Stimulated activated CD8-positive, alpha-beta memory T cell treated with anti-CD3 and anti-CD28 coated beads, Interleukin-15, amount 100 ng/mL, for 24 hours (primary cell): ENCODE data around the gene FAHD1.
"Not testable (repeated sequence)": the region's sequence is repeated elsewhere in the genome, so short reads cannot be mapped to it uniquely, and the experiment has no call there.

Experiments
- DNase-seq: peaks from one replicate; pipeline ENCODE4 v3.0.0-alpha.2; 2020; ENCODE audit warnings: low read depth

FAHD1 gene

DNA sequence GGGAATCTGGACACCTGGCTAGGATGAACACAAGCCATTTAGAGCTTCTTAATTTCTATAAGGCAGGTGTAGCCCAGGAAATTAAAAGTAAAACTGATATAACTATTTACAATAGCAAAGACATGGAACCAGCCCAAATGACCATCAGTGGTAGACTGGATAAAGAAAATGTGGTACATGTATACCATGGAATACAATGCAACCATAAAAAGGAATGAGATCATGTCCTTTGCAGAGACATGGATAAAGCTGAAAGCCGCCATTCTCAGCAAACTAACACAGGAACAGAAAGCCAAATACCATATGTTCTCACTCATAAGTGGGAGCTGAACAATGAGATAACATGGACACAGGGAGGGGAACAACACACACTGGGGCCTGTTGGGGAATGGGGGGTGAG is 19.4 kb downstream of the FAHD1 start:
- DNase-seq = no peak

DNA sequence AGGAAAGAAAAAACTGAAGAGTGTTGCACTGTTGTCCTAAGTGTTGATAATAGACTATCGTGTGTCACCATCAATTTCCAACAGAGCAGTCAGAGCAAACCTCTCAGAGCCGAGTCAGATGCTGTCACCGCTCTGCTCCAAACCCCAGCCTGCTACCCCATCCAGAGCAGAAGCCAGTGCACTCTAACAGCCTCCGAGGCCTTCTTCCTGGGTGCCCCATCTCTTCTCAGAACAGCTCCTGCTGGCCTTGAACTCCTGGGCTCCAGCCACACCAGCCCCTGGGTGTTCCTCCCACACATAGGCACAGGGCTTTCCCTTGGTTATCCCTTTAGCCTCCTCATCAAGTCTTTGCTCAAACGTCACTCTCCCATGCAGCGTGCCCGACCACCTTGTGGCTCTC is 24.0 kb downstream of the FAHD1 start:
- DNase-seq = no peak

DNA sequence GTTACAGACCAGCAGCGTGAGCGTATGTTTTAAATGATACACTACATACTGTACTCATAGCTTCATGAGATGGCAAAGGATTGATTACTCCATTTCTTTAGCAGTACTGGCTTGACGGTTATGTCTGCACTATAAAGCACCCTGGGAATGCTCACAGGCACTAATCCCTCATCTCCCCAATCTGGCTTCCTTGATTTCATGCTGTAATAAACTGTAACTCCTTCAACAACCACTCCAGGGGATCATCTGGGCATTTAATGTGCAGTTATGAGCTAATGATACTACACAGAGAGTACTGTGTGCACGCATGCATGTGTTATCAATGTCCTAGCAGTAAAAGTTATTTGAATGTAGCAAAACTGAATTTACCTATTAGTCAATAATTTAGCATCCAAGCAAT is 24.8 kb downstream of the FAHD1 start:
- DNase-seq = no peak

DNA sequence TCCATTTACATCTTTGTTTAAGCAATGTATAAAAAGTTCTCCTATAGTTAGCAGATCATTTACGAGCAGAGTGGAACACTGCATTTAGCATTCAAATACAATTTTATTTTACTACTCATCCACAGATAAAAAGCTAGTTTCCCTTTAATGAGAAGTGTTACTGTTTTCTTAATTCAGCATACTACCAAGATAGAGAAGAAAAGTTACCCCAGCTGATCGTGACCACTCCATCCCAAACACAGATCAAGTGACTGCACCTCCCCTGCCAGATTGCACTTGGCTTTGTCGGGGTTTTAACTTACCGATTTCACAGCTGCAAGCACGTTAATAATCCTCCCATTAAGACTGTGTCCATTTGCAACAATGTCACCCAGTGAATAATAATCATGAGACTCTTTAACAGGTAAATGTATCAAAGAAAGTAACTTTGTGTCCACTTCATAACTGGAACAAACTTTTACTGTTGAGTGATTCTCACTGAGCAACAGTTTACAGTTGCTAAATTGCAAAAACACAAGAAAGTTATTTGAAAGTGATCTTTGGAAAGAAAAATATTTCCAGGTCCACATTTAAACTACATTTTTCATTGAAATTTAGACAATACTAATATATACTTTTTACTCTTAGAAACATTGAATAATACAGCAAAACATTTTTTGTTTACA is 30.6 kb downstream of the FAHD1 start:
- no peak for DNase-seq

DNA sequence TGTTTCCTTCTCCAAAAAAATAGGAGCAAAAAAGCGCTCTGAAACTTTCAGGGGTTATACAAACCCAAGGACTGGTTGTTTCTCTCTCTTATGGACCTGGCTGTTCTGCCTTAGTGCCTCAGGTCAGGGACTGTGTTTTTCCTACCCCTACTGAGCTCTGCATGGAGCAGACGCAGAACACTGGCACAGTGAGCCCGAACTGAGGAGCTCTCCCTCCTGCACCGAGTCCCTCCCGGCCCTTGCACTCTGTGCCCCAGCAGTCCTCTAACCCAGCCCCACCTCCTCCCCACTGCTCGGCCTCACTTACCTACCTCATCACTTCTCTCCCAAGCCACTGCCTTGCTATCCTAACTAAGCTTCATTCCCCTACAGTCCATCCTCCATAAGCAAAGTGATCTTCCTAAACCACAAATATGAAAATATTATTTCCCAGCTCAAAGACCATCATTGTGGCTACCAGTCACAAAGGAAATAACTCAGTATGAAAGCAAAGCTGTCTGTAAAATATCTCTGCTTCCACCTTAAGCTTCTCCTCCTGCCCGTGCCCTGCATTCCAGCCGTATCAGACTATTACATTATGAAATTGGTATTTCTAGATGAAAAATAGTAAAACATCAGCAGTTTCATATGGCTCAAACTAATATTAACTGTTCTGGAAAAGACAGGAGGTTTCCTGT is 31.3 kb downstream of the FAHD1 start:
- DNase-seq = no peak

DNA sequence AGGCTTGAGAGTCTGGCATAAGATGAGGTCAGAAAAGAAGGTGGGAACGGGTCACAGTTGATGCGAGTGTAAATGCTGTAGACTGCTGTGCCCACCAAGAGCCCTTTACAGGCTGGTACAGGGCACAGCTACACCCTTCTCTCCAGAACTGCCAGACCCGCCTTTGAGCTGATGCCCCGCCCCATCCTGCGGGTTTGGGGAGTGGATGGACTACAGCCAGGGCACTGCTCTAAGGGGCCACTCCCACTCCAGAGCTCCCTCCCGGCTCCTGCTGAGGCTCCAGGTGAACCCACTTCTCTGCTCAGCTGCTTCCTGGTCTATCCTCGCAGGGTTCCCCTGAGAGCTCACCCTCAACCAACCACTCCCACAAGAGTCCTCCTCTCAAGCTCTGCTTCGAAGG is 32.6 kb downstream of the FAHD1 start:
- no peak for DNase-seq

DNA sequence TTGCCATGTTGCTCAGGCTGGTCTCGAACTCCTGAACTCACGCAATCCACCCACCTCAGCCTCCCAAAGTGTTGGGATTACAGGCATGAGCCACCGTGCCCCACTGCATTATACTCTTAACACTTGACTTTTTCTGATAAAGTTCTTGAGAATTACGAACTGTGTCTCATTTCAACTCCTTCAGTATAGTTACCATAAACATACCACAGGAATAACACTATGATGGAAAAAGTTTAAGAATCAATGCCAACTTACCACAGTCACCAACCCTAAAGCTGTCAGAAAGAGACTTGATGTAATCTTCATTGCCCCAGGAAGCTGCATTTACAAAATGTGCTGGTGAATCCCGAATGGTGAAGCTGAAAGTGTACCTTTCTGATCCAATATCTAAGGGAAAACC is 34.7 kb downstream of the FAHD1 start:
- no peak for DNase-seq

DNA sequence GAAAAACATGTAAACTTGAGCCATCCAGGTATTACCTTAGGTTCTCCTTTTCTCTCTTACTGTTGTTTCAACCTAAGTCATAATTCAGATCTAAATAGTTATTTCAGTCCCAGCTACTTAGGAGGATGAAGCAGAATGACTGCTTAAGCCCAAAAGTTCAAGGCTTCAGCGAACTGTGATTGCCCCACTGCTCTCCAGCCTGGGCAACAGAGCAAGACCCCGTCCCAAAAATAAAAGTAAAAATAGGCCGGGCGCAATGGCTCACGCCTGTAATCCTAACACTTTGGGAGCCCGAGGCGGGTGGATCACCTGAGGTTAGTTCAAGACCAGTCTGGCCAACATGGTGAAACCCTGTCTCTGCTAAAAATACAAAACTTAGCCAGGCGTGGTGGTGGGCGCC is 35.4 kb downstream of the FAHD1 start:
- no peak for DNase-seq

DNA sequence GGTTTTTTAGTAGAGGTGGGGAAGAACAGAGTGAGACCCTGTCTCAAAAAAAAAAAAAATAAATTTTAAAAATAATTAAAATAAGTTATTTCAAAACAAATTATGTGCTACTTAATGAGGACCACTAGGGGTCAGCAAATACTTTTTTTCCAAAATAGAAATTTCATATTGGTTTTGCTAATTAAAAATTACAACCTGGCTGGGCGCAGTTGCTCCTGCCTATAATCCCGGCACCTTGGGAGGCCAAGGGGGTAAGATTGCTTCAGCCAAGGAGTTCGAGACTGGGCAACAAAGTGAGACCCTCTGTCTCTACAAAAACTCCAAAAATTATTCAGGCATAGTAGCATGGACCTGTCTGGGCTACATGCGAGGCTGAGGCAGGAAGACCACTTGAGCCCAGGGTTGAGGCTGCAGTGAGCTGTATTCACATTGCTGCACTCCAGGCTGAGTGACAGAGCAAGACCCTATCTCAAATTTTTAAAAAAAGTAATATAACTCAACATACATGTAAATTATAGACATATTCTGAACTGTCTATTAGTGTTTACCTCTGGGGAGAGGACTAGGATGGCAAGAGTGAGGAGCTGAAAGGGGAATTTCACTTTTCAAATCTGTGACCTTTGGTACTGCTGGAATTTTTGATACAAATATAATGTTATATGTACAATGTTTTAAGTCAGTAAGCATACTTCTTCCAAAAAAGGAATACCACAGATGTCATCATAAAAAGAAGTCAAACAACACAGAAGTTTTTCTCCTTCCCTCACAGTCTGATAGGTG is 36.9 kb downstream of the FAHD1 start:
- DNase-seq = no peak

DNA sequence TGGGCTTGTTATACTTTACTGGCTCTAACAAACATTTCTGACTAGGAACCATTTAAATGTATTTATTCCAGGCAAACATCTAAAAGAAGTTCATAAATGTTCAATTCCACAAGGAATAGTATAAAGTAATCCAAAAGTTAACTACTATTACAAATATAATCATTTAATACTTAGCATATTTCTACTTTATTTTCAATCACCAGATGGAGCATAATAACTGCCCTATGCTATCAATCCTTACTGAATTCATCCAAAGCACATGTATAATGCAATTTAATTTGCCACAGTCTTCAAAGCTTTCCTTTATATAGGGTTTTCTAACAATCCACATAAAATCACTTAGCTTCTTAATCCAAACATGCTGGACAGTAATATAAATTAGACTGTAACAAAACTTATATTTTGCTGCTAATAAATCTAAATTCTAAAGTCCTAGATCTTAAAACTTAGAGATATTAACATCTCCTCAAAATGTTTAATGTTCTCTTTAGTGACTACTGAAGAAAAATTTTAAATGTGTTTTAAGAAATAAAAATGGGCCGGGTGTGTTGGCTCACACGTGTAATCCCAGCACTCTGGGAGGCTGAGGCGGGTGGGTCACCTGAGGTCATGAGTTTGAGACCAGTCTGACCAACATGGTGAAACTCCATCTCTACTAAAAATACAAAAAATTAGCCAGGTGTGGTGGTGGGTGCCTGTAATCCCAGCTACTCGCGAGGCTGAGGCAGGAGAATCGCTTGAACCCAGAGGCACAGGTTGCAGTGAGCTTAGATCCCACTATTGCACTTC is 39.1 kb downstream of the FAHD1 start:
- DNase-seq = no peak

DNA sequence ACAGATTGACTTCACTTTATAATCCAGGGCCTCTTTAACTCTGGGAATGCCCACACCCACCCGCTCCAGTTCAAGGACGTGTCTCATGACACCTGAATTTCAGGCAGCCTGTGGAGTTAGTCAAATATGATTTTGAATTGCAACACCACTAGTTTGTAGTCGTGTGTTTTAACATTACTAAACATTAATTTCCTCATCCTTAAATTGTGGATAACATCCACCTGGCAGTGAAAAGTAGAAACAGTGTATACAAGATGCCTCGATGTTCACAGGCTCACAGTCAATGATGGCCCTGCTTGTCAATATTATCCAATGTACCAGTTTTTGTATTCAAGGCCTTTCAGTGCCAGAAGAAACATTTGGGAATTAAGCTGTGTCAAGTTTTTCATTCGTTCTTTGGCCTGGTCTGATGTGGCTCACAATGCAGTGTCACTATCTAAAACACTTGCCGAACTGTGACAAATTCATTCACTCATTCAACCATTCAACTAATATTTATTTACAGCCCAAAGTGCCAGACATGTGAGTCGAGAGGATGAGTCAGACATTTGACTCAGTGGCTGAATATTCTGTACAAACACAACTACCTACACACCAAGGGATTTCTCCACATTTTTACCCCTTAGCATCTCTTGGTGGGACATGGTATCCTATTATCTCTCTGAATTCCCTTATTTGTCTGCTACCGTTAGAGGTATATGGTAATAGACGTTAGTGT is 43.5 kb downstream of the FAHD1 start:
- no peak for DNase-seq

DNA sequence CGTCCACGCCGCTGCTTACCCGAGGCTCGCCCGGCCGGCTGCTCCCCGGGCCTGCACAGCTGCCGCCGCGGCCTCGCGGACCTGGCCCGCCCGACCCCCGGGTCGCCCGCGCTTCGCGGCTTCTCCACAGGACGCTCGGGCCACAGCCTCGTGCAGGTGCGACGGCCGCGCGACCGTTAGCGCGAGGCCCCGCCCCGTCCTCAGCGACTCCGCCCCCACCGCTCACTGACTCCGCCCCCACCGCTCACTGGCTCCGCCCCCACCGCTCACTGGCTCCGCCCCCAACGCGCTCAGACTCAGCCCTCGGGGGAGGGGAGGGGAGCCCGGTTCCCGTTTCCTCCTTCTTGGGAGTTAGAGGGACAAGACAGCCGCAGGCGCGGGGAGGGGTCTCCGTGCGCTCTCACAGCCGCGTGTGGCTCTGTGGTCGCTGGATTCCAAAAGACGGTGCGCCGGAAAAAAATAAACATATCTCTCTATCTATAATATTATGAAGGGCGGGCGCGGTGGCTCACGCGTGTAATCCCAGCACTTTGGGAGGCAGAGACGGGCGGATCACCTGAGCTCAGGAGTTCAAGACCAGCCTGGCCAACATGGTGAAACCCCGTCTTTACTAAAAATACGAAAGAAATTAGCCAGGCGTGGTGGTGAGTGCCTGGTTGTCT is 45.1 kb downstream of the FAHD1 start, which contains the start of gene MEIOB:
MEIOB (minus strand) TSS at position 191 of the 662 bp plus-strand sequence. CDS start 3,989 bp downstream, outside the sequence.
- DNase-seq = peak; percentile 22

DNA sequence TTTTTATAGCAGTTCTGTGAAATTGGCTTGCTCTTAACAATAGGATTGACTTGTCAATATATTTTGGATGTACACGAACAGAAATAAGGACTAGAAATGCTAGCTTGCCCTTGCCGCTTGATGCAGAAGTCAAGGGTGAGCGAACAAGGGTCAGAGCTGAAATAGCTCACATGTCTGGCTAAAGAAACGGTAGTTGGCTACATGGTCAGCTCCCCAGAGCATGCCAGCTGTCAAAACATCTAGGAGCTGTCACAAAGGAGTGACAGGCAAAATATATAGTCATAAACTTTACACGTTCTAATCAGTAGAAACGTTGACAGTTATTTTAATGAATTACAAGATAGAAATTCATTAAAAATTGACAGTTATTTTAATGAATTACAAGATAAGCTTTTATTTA is 47.8 kb downstream of the FAHD1 start:
- no peak for DNase-seq

DNA sequence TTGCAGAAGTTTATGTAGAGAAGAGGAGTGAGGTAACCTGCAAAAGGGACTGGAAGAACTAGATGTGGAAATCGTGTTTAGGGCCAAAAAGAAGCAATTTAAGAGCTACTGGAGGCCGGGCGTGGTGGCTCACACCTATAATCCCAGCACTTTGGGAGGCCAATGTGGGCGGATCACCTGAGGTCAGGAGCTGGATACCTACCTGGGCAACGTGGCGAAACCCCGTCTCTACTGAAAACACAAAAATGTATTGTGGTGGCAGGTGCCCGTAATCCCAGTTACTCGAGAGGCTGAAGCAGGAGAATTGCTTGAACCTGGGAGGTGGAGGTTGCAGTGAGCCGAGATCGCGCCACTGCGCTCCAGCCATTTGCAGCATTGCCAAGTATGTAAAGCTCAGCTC is 49.1 kb downstream of the FAHD1 start:
- not testable (repeated sequence) for DNase-seq

DNA sequence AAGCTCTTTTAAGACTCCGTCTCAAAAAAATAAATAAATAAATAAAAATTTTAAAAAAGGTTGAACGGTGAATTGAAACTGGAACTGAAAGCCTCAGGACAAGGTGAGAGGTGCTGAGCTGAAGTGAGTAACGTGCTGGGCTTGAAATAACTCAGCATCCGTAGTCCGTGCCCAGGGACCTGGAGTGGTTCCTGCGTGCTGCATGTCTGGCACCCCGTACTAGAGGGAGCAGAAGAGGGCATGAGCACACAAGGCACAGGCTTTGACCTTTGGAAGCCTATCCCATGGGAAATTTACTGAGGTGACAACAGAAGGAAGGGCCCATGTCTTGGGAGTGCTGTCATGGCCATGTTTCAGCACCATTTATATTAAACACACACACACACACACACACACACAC is 49.5 kb downstream of the FAHD1 start:
- no peak for DNase-seq

DNA sequence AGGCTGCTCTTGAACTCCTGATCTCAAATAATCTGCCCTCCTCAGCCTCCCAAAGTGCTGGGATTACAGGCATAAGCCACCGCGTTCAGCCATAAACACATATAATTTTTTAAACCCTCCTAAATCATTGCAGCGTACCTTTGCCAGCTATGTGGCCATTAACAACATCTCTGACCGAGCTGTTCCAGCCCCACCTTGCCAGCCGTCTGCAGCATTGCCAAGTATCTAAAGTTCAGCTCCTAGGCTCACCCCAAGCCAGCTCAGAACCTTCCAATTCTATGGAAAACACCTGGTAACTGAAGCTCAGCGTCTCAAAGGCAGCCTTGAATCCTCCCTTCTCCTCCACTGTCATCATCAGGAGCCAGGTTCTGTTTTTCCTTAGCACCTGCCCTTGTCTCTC is 50.1 kb downstream of the FAHD1 start:
- DNase-seq = no peak

DNA sequence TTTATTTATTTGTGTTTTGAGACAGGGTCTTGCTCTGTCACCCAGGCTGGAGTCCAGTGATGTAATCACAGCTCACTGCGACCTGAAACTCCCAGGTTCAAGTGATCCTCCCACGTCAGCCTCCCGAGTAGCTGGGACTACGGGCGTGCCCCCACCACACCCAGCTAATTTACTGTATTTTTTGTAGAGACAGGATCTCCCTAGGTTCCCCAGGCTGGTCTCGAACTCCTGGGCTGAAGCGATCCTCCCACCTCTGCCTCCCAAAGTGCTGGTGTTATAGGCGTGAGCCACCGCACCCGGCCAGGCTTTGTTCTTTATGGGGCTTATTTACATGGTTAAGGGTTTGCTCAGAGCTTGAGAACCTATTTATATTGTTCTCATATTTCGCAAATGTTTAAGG is 50.8 kb downstream of the FAHD1 start:
- no peak for DNase-seq

DNA sequence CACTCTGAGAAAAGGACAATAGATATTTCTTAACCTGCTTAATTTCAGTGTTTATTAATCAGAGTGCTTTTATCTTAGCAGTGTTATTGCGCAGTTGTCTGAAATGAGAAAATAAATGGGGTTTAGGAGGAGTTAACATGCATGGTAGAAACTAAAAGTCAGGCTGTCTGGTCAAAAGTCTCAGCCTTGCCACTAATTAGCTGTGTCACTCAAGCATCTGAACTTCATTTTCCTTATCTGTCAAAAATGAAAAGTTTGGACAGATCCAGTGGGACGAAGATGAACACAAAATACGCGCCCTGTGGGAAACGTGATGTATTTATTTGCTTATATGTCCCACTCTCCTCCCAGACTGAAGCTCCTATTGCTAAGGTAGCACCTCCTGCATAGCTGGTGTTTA is 51.2 kb downstream of the FAHD1 start:
- DNase-seq = no peak
